SU-DHL-6 (cell line): ENCODE data around the gene RHEX.

Source experiments
- H2AFZ ChIP-seq: fragments of 200-600 bp; sonication (generic); 2 replicates; pipeline ENCODE4 v1.6.1; 2014; ENCODE audit warnings: low read depth, mild to moderate bottlenecking, moderate library complexity, mixed read lengths, antibody characterized with exemption, low read length; ENCODE audit not compliant: severe bottlenecking
- H3F3A ChIP-seq: fragments of 200-600 bp; shearing (Covaris generic); 2 replicates; pipeline ENCODE4 v1.6.0; 2016; ENCODE audit warnings: antibody characterized with exemption, mild to moderate bottlenecking; ENCODE audit not compliant: insufficient read depth
- H3K27ac ChIP-seq: fragments of 200-600 bp; sonication (generic); 2 replicates; pipeline ENCODE4 v1.5.1; 2016; ENCODE audit warnings: low read depth, mild to moderate bottlenecking, low read length, moderate library complexity, mixed read lengths
- H3K27me3 ChIP-seq: fragments of 200-600 bp; sonication (generic), shearing (Covaris generic); 2 replicates; pipeline ENCODE4 v1.6.0; 2014; ENCODE audit warnings: mild to moderate bottlenecking, low read length
- H3K36me3 ChIP-seq: fragments of 200-600 bp; sonication (generic); 2 replicates; pipeline ENCODE4 v1.6.1; 2014; ENCODE audit warnings: mild to moderate bottlenecking, low read length, mixed read lengths
- H3K4me2 ChIP-seq: fragments of 300-600, 200-600 bp; shearing (Covaris generic), sonication (generic); 2 replicates; pipeline ENCODE4 v1.6.0; 2014; ENCODE audit warnings: low read length, low read depth, mild to moderate bottlenecking; ENCODE audit not compliant: poor library complexity, severe bottlenecking
- H3K4me3 ChIP-seq: fragments of 200-600 bp; sonication (generic); 2 replicates; pipeline ENCODE4 v1.5.1; 2014; ENCODE audit warnings: antibody characterized with exemption, low read length, mild to moderate bottlenecking, mixed read lengths; ENCODE audit not compliant: insufficient read depth, poor library complexity, severe bottlenecking
- H3K79me2 ChIP-seq: fragments of 200-600 bp; sonication (generic); 2 replicates; pipeline ENCODE4 v1.6.1; 2014; ENCODE audit warnings: mild to moderate bottlenecking, low read length, moderate library complexity; ENCODE audit not compliant: insufficient read depth
- H3K9ac ChIP-seq: fragments of 200-600 bp; sonication (generic); 2 replicates; pipeline ENCODE4 v1.7.0; 2014; ENCODE audit warnings: mild to moderate bottlenecking, low read length
- H3K9me2 ChIP-seq: fragments of 200-600 bp; sonication (generic); replicated peaks from 2 replicates; pipeline ENCODE4 v1.6.1; 2014; ENCODE audit warnings: low read length; ENCODE audit not compliant: insufficient read depth
- H3K9me3 ChIP-seq: fragments of 200-600 bp; sonication (generic); 2 replicates; pipeline ENCODE4 v1.6.1; 2014; ENCODE audit warnings: low read length, mixed read lengths; ENCODE audit not compliant: insufficient read depth
- H4K20me1 ChIP-seq: fragments of 200-600 bp; sonication (generic); 2 replicates; pipeline ENCODE4 v1.6.1; 2014; ENCODE audit warnings: low read depth, mild to moderate bottlenecking, antibody characterized with exemption, low read length, moderate library complexity, mixed read lengths
- EZH2phosphoT487 ChIP-seq: fragments of 200-600 bp; sonication (generic), shearing (Covaris generic); conservative IDR thresholded peaks from 2 replicates; pipeline ENCODE4 v1.6.1; 2018; ENCODE audit warnings: mild to moderate bottlenecking, antibody characterized with exemption, low read length, moderate library complexity, mixed read lengths
- TF ChIP-seq, protein P1 (sequence below): fragments of 200-600 bp; sonication (generic); IDR thresholded peaks from one replicate; pipeline ENCODE4 v1.5.1; 2017; ENCODE audit warnings: antibody characterized with exemption, mild to moderate bottlenecking, low read length, moderate library complexity; ENCODE audit not compliant: insufficient read depth, poor library complexity, severe bottlenecking

The RHEX gene

GRCh38 chr1:206110820-206111219 is 57.8 kb downstream of the RHEX start:
- Histone ChIP-seq H3K4me2 (no peak overlapping the region), H3K79me2 (no peaks in the 10 kb centered on the region), H3K9ac (no peak overlapping the region), H3K4me3 (no peak overlapping the region), H3K27me3 (no peaks in the 10 kb centered on the region), H3K9me2 (no peaks in the 10 kb centered on the region), H2AFZ (no peak overlapping the region), H3K27ac (no peak overlapping the region), H3K9me3 (no peaks in the 10 kb centered on the region), H3F3A (no peaks in the 10 kb centered on the region), H4K20me1 (no peaks in the 10 kb centered on the region), H3K36me3 (no peaks in the 10 kb centered on the region)
- TF ChIP-seq EZH2phosphoT487: no peak
- TF ChIP-seq, protein P1, sequence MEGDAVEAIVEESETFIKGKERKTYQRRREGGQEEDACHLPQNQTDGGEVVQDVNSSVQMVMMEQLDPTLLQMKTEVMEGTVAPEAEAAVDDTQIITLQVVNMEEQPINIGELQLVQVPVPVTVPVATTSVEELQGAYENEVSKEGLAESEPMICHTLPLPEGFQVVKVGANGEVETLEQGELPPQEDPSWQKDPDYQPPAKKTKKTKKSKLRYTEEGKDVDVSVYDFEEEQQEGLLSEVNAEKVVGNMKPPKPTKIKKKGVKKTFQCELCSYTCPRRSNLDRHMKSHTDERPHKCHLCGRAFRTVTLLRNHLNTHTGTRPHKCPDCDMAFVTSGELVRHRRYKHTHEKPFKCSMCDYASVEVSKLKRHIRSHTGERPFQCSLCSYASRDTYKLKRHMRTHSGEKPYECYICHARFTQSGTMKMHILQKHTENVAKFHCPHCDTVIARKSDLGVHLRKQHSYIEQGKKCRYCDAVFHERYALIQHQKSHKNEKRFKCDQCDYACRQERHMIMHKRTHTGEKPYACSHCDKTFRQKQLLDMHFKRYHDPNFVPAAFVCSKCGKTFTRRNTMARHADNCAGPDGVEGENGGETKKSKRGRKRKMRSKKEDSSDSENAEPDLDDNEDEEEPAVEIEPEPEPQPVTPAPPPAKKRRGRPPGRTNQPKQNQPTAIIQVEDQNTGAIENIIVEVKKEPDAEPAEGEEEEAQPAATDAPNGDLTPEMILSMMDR: no peak

DNA sequence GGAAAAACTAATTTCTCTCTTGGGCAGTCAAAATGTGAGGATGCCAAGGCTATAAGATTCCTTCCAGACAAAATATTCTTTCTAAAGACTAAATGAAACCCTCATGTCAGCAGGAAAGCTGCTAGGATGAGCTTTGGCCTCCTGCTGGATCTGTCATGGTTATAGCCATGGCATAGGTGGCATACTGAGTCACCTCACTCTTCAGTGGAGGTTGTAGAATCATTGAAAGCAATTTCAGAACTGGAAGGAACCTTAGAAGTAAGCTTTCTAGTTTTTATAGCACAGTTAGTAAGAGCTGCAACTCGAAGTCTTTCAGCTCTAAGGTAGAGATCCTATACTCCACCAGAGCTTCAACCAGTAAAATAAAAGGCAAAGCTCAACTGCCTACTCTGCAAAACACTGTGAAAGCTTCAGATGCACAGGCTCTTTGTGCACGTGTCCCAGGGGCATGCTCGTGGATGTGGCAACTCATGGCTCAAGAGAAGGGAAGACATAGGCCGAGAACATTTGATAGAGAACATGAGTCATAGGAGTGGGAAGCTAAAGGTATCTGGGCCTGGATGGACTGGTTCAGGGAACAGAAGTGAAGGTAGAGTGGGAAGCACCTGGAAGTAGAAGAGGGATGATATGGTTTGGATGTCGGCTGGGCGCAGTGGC is 58.4 kb downstream of the RHEX start:
- no peak overlapping the region for H3K27ac ChIP-seq
- H3K9me2 ChIP-seq: no peaks in the 10 kb centered on the region
- no peaks in the 10 kb centered on the region for H3K27me3 ChIP-seq
- no peak overlapping the region for H2AFZ ChIP-seq
- H3F3A ChIP-seq: no peaks in the 10 kb centered on the region
- H3K4me3 ChIP-seq: no peak overlapping the region
- no peak overlapping the region for H3K4me2 ChIP-seq
- no peaks in the 10 kb centered on the region for H3K79me2 ChIP-seq
- TF ChIP-seq EZH2phosphoT487: no peak
- TF ChIP-seq, protein P1: no peak
- no peaks in the 10 kb centered on the region for H3K9me3 ChIP-seq
- H4K20me1 ChIP-seq: no peaks in the 10 kb centered on the region
- H3K36me3 ChIP-seq: no peaks in the 10 kb centered on the region
- H3K9ac ChIP-seq: no peak overlapping the region

- H3K9ac ChIP-seq: no peak overlapping the region
- H3K9me3 ChIP-seq: no peaks in the 10 kb centered on the region
- no peak overlapping the region for H3K4me2 ChIP-seq
- no peak overlapping the region for H2AFZ ChIP-seq
- no peaks in the 10 kb centered on the region for H3K36me3 ChIP-seq
- no peaks in the 10 kb centered on the region for H3K27me3 ChIP-seq
- no peak for TF ChIP-seq EZH2phosphoT487
- TF ChIP-seq, protein P1: no peak
- no peaks in the 10 kb centered on the region for H3F3A ChIP-seq
- no peaks in the 10 kb centered on the region for H3K79me2 ChIP-seq
- no peak overlapping the region for H3K4me3 ChIP-seq
- no peaks in the 10 kb centered on the region for H4K20me1 ChIP-seq
- H3K9me2 ChIP-seq: no peaks in the 10 kb centered on the region
- no peak overlapping the region for H3K27ac ChIP-seq
Observed at GRCh38 chr1:206112600-206113301, 59.8 kb downstream of the RHEX start.
